GM21529 (cell line): ENCODE results near the gene CLNK.

Source experiments
- ATAC-seq: cut with Tn5 transposase; IDR thresholded peaks from one replicate; pipeline ENCODE4 v1.9.1; 2021; ENCODE audit not compliant: unreplicated experiment

Gene CLNK

DNA sequence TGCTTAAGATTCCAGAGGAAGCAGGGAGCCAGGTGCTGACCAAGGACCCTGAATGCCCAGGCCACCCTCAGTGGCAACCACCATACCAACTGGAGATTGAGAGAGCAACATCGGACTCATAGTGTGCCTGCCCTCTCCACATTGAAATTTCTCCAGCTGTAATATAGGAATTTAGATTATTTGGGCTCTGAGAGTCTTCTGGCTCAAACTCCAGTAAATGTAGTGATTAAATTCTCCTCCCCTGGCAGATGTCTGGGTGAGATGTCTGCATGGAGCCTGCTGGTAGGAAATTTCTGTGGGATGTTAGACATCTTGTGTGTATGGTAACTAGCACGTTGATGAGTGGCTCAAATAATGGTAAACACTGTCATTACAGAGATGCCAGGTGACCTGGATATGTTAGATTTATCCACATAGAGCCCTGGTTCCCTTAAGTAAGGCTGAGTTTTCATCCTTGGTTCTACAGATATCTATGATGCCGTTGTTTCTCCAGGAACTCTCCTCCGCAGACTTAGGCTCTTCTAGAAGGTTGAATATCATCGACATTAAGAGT is 70.6 kb downstream of the CLNK start:
- ATAC-seq, result no peak

DNA sequence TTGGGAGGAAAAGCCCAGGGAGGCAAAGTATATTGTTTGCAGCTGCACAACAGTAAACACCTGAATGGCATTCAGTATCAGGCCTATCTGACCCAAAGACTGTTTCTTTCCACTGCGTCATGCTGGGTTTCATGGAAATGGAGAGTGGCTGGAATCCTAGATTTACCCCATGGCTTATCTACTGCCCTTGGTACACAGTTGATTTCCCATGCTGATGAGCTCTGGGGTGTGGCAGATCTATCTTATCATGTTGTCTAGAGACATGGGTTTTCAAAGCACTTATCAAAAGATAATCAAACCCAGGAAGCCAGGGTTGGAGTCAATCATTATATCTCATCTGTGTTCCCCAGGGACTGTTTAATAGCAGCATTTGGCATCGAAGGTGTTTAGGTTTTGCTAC is 72.1 kb downstream of the CLNK start:
- ATAC-seq, result no peak

DNA sequence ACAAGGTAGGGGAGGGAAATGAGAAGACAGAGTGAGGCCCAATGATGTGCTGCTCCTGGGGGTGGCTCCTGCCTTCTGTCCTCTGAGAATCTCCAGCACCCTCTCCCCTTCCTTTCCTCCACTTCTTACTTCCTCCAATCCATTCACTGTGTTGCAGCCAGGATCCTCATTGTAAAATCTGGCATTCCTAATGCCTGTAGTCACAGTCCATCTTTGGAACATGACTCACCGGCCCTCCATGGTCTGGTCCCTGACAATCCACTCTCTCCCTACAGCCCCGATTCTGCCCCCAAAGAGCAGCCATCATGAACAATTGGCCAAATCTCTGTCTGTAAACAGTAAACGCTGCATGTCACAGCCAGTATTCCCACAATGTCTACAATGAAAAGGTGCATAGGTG is 72.9 kb downstream of the CLNK start:
- ATAC-seq, result no peak

DNA sequence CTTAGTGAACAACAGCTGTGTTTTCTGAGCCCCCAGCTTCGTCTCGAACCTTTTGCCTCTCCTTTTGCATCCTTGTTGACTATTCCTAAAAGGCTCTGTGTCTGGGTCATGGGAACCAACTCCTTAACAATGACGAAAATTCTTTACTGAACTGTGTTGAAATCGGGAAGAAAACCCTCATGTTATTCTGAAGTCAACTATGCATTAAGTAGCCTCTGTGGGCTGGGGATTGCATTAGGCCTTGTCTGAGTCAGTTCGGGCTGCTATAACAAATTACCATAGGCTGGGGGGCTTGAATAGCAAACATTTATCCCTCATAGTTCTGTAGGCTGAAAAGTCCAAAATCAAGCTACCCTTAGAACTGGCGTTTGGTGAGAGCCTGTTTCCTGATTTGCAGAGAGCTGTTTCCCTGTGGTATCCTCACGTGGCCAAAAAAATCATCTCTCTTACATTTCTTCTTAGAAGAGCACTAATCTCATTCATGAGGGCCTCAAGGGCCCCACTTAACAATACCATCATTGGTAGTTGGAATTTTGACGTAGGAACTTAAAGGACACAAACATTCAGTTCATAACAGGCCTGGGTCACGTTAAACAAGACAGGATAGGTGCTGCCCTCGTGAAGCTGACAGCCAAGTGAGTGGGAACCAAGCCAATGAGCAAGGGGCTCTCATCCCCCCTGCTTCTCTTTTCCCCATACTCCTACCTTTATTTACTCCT is 75.9 kb downstream of the CLNK start:
- no peak for ATAC-seq

DNA sequence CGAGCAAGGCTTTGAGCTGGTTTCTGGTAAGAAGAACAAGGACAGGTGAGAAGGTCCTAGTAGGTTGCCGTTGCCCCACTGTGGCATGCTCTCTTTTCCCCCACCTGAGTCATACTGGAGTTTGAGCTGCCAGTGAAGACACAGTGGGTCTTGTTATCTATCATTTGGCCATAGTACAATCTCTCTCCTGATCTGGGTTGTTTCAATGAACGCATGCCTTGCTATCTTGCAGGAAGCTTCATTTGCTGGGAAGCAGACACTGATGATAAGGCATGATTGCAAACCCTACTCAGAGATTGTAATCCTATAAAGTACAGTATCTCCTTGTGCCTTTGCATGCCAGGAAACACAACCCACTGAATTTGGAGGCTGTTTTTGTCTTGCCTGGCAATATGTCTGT is 77.4 kb downstream of the CLNK start:
- ATAC-seq, result no peak

DNA sequence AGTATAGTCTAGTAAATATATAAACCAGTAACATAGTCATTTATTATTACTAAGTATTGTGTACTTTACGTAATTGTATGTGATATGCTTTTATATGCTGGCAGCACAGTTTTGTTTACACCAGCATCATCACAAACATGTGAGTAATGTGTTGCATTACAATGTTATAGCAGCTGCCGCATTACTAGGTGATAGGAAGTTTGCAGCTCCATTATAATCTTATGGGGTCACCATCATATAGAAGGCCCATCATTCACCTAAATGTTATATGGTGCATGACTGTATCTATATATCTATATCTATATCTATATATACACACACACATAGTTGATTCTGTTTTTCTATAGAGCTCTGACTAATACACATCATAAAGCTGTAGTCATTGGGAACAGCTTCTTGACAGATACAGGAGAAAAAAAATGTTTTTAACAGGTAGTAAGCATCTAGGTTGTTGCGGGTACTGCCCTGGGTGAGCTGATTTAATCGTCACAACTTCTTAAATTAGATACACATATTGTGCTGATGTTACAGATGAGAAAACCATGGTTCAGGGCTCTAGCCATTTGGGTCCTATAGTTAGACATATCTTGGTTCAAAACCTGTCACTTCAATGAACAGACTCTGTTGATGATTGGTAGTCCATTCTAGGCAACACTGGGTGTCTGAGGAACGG is 77.9 kb downstream of the CLNK start:
- no peak for ATAC-seq

DNA sequence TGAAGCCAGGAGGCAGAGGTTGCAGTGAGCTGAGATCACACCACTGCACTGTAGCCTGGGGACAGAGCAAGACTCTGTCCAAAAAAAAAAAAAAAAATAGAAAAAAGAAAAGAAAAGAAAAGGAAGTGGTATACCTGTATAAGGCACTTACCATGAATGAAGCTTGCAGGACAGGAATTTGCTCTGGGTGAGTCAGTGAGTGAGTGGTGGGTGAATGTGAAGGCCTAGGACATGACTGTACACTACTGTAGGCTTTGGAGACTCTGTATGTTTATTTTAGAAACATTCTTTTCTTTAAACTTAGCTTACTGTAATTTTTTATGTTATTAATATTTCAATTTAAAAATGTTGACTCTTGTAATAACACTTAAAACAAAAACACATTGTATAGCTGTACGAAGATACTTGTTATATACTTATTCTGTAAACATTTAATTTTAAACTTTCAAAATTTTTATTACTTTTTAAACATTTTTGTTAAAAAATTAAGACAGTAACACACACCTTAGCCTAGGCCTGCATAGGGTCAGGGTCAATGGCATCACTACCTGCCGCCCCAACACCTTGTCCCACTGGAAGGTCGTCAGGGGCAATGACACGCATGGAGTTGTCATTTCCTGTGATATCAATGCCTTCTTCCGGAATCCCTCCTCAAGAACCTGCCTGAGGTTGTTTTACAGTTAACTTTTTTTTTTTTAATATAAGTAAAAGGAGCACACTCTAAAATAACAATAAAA is 78.7 kb downstream of the CLNK start:
- ATAC-seq, result no peak

DNA sequence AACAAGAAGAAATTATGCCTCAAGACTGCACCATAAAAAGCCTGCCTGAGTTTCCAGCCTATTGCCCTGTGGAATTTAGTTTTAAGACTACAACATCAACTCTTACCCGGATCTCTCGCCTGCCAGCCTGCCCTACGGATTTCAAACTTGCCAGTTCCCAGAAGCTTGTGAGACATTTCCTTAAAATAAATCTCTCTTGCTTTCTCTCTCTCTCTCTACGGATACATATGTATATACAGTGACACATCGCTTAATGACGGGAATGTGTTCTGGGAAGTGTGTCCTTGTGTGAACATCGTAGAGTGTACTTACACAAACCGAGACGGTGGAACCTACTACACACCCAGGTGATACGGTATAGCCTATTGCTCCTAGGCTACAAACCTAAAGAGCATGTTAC is 79.5 kb downstream of the CLNK start:
- no peak for ATAC-seq

DNA sequence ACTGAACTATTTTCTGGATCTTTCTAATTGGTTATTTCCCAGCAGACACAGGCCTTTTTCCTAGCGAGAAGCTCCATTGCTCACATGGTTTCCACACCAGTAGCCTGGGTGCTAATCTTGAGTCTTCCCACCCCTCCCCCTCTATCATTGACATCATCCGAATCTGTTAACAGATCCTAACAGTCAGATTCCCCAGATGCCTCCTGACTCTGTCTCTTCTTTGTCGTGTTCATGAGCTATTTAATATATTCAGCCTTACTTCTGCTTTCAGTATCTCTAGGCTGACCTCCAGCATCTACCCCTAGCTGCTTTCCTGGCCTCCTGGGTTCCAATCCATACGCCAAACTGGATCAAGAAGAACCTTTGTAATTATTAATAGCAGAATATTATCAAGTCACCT is 85.0 kb downstream of the CLNK start:
- peak; percentile 67 for ATAC-seq

DNA sequence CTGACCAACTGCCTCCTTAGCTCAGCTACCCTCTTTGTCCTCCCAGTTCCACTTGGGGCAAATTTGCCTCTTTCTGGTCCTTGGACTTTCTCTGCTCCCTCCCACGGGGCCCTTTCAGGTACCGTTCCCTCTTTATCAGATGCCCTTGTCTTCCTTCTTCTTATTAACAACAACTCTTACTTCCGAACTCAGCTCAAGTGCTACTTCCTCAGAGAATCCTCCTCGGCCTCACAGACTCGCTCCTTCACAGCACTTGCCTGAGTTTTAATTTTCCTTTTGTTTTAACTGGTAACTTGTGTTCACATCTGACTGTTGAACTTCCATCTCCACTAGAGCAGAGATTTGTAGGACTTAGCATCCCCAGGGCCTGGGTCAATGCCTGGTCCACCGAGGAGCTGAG is 85.7 kb downstream of the CLNK start:
- no peak for ATAC-seq

DNA sequence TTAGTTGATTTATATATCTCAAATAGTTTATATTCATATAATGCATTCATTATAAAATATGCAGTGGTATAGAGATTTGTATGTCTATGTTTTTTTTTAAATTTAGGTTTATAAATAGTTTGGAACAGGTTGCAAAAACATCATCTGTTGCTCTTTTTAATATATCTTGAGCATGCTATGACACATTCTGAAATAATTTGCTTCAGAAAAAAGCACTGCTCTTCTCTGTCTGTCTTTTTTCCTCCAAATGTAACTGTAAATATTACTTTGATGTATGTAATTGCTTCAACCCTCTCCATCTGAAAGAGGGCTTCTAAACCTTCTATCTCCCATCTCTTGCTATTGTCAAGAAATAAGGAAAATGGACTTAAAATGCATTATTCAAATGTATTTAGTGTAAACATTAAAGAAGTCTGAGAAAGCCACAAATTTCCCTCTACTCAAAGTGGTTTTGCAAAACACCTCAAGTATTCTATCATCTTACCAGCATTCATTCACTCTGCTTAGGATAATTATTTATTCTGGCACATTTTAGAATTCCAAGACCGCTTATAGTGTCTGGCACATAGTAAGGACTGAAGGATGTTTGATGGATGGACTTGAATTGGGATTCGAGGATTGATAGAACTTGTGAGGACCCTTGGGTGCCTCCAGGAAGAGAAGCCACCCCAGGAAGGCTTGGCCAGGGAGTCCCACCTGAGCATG is 87.8 kb downstream of the CLNK start:
- no peak for ATAC-seq

DNA sequence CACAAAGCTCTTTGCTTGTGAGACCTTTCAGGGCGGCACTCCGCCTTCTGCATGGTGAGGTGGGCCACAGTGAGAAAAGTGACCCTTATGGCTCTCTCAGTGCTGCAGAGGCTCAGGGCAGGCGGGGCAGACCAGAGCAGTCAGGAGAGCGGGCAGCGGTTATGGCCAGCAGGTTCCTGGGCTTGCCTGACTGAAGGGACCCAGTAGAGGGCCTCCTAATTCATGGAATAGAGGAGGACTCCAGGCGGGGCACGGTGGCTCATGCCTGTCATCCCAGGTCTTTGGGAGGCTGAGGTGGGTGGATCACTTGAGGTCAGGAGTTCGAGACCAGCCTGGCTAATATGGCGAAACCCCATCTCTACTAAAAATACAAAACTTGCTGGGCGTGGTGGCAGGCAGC is 91.4 kb downstream of the CLNK start:
- ATAC-seq, result no peak

DNA sequence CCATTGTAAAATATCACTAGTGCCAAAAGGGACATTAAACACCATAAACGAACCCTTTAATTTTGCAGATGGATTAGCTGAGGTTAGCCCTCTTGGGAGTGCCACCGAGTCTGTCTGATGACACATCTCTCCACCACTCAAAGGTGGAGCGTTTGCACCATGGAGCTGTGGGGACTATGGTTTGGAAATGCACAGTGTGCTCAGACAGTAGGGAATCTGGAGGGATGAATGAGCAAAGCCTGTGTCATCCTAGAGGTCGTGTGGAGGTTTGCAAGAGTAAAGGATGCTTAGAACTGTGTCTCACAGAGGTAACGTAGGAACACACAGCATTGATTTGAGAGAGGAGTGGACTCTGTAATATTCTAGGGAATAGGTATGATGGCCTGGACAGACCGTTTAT is 93.7 kb downstream of the CLNK start:
- no peak for ATAC-seq

DNA sequence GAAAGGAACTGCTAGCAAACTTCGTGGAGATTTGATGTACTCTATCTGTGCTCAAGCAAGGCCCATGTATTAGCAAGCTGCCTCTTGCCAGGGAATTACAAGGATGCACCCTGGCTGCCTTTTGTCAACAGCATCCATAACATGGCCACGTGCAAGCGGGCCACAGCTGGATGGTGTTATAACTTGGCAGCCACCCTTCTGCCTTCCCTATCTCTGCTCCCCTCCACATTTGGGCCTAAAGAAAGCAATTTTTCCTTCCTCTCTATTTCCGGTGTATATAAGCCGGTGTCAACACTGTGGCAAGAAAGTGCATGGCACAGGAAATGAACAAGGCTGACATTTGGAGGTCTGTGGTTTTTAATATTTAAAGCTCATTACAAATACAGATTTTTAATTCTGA is 94.8 kb downstream of the CLNK start:
- no peak for ATAC-seq

DNA sequence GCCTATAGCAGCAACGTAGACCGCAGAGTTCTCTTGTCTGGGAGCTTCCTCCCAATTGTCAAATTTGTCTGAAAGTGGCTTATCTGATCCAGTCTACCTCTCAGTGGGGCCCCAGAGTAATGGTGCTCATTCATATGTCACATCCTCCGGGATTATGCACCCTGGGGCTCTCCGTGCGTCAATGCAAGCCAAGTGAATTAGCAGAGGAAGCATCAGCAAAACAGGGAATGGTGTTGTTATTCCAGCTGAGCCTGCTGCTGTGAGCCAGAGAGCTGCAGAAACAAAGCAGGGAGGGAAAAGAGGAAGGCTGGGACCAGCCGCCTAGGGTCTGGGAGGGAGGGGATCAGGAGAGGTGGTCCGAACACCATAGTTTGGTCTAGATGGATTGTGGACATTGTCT is 95.2 kb downstream of the CLNK start:
- ATAC-seq, result no peak

DNA sequence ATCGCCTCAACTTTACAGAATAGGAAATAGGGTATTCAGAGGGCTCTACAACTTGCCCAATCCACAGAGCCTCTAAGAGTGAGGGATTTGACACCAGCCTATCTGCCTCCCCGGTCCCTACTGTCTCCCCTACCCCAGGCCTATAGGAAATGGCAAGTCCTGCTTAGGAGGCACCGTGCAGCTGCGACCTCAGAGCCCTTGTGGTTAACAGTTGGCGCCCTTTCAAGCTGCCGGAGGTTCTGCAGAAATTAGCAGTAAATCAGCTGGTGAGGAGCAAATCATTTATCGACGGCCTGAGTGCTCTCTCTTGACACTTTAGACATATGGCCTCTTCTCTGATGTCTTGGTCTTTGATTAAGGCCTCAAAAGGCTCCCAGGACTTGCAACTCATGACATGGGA is 96.9 kb downstream of the CLNK start:
- ATAC-seq, result no peak

DNA sequence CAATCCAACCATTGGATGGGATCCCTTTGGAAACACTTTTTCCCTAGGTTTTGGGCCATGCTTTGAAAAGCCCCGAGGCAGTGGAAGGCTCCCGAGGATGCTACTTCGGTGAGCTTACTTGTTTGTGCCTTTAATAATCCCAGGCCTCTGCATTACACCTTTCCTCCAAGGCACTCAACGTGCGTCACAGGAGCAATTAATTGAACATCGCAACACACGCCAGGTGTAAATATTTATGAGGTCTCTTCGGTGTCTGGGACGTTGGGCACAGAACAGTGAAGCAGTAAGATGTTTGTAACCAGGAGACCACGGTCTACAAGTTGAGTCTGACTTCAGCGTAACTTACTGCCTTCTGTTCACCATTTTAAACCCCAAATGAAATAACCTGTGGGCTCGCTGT is 97.3 kb downstream of the CLNK start:
- ATAC-seq, result no peak

DNA sequence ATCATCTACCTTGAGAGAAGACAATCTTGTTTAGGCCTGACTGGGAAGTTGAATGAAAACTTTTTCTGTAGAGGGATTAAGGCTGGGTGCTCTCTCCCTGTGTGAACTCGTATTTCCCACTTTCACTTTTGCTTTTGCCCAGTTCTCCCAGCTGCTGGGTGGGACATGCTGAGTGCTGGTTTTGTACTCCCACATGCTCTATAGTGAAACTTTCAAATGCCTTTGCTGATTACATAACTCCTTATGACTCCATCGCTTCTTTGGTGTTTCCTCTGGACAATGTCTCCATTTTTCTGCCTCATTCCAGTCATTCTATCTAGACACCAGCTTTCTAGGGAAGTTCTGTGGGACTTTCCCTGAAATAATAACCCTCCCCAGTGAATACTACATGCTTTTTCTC is 100.5 kb downstream of the CLNK start:
- ATAC-seq, result peak; percentile 67

DNA sequence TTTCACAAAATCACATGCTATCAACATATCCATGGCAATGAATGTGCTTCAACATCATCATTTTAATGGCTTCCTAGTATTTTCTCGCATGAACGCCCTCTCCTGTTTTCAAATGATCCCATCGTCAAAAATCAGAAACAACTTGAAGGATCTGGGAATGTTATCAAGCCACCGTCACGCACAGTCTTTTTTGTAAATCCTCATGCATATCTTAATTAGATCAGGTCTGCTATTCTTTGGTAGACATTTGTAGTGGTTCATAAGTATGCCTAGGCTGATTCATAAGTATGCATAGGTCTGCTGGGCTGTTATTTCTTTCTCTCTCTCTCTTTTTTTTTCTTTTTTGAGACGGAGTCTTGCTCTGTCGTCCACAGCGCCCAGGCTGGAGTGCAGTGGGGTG is 101.6 kb downstream of the CLNK start:
- ATAC-seq, result no peak

DNA sequence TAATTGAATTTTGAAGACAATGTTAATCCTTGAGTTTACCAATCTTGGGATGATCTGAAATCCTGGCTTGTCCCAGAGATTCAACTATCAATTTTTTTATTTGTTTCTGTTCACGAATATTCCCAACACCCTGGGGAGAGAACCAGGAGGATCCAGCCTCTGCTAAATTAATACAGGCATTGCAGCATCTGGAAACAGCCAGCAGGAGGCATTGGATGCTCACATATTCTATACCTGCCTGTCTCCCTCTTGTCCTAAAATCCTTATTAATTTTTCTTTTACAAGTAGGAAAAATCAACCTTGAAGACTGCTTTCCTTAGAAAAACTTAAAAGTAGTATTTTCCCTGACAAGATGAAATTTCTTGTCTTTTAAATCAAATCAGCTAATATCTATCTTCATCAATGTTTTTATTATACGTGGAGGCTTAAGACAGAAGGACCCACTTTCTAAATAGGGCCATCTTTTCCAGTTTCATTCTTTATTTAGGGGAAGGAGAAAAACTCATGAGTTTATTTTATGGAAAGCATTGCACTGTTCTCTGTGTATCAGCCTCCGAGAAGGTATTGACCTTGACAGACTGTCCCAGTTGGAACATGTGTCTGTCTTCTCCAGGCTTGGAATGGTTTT is 102.4 kb downstream of the CLNK start:
- no peak for ATAC-seq

DNA sequence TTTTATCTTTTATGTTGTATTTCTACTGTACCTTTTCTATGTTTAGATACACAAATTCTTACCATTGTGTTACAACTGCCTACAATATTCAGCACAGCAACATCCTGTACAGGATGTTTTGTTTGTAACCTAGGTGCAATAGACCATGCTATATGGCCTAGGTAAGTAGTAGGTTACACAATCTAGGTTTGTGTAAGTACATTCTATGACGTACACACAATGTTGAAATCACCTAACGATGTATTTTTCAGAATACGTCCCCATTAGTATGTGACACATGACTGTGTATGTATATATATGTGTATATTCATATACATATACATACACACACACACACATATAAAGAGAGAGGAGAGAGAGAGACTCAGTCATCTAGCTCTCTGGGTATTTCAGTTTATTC is 103.5 kb downstream of the CLNK start:
- no peak for ATAC-seq
